Testis (tissue), 3 donors: ENCODE data around the gene ZIC5. TPM values are rescaled to one million over a fixed set of nuclear protein-coding genes. Genes with fewer than 3 reads are reported as not detected.

ENCODE experiments used
- DNase-seq: peaks from one replicate; pipeline ENCODE4 v3.0.0-alpha.2; 2019
- H3K27ac ChIP-seq, 2 donors: fragments of 200-600 bp; sonication (generic); one replicate each; pipeline ENCODE4 v1.5.1; 2019
- H3K27me3 ChIP-seq: fragments of 200-600 bp; sonication (generic); one replicate; pipeline ENCODE4 v1.5.1; 2019
- H3K36me3 ChIP-seq: fragments of 200-600 bp; sonication (generic); one replicate; pipeline ENCODE4 v1.5.1; 2017; ENCODE audit warnings: low read depth; ENCODE audit errors: missing control alignments
- H3K4me1 ChIP-seq: fragments of 200-600 bp; sonication (generic); one replicate; pipeline ENCODE4 v1.5.1; 2019
- H3K4me3 ChIP-seq, 2 donors: fragments of 200-600 bp; sonication (generic); one replicate each; pipeline ENCODE4 v1.5.1; 2017 to 2019
- H3K9me3 ChIP-seq: fragments of 200-600 bp; sonication (generic); one replicate; pipeline ENCODE4 v1.5.1; 2017
- POLR2A ChIP-seq: fragments of 450-650 bp; IDR thresholded peaks from one replicate; pipeline ENCODE4 v1.6.1; 2017; ENCODE audit warnings: antibody characterized with exemption, mild to moderate bottlenecking, moderate library complexity
- WGBS, 2 donors: methylation state at CpG; one replicate each; pipeline ENCODE4 v1.1.5; 2018; 5-methylcytosine and 5-hydroxymethylcytosine counted together
- intact Hi-C: fragments of 100-400 bp; cut with DNase I; formaldehyde crosslinking; loops from one replicate; pipeline ENCODE4 v1.15.1; 2023; ENCODE audit warnings: low total_unique reads
- polyA plus RNA-seq: library from polyadenylated mRNA; stranded (reverse); fragments of 350-450 nt; fragmentation: Illumina TruSeq; extraction: RNeasy Lipid Tissue Mini Kit (QIAGEN cat#74804); gene quantifications from one replicate; pipeline ENCODE4 v1.2.3, GENCODE V29; 2014; ENCODE audit warnings: low read depth, low replicate concordance; ENCODE audit not compliant: insufficient read depth
- total RNA-seq, 2 donors: library from RNA; depleted of rRNA; stranded (reverse); fragments of >200 nt; gene quantifications; one replicate each; pipeline ENCODE4 v1.2.3, GENCODE V29; 2016
- TF ChIP-seq, protein P1 (sequence below), 3 experiments: fragments of 450-650 bp in 2 of 3; fragments of 200-600 bp in 1 of 3; sonication (generic) in 1 of 3; IDR thresholded peaks; one replicate each; pipeline ENCODE4 v1.5.1; 2016 to 2019; ENCODE audit warnings: antibody characterized with exemption in 3 of 3, mild to moderate bottlenecking in 2 of 3, moderate library complexity in 1 of 3

Gene ZIC5
- total and polyA plus RNA-seq, 3 donors from 2014 or later, result 2.0 to 6.9 (median 3.0) TPM

GRCh38 chr13:99994638-99995020 lies 23.1 kb upstream of the ZIC5 start:
- no peak for TF ChIP-seq POLR2A
- TF ChIP-seq, protein P1, sequence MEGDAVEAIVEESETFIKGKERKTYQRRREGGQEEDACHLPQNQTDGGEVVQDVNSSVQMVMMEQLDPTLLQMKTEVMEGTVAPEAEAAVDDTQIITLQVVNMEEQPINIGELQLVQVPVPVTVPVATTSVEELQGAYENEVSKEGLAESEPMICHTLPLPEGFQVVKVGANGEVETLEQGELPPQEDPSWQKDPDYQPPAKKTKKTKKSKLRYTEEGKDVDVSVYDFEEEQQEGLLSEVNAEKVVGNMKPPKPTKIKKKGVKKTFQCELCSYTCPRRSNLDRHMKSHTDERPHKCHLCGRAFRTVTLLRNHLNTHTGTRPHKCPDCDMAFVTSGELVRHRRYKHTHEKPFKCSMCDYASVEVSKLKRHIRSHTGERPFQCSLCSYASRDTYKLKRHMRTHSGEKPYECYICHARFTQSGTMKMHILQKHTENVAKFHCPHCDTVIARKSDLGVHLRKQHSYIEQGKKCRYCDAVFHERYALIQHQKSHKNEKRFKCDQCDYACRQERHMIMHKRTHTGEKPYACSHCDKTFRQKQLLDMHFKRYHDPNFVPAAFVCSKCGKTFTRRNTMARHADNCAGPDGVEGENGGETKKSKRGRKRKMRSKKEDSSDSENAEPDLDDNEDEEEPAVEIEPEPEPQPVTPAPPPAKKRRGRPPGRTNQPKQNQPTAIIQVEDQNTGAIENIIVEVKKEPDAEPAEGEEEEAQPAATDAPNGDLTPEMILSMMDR (IDR thresholded peaks at IDR 0.05), result no peak
- H3K27me3 ChIP-seq, result peaks cover 10% of the 10 kb centered on the region
- 32 to 39% methylated on average over 1 of the region's 1 CpG for WGBS, 2 donors
- no peaks in the 10 kb centered on the region for H3K36me3 ChIP-seq
- H3K4me1 ChIP-seq, result no peaks in the 10 kb centered on the region
- no peaks in the 10 kb centered on the region for H3K9me3 ChIP-seq
- DNase-seq, result no peak
- H3K27ac ChIP-seq, result no peak overlapping the region
- intact Hi-C loops, result no loop called here
- no peak overlapping the region for H3K4me3 ChIP-seq

- Histone ChIP-seq H3K9me3 (no peaks in the 10 kb centered on the region), H3K4me1 (no peaks in the 10 kb centered on the region), H3K4me3 (no peak overlapping the region), H3K36me3 (no peaks in the 10 kb centered on the region), H3K27me3 (peaks cover 10% of the 10 kb centered on the region), H3K27ac (no peak overlapping the region)
- WGBS, 2 donors, result 18 to 29% methylated on average over 9 of the region's 9 CpGs
- DNase-seq, result no peak
- TF ChIP-seq, protein P1 (IDR thresholded peaks at IDR 0.05), result no peak
- TF ChIP-seq POLR2A, result no peak
- intact Hi-C loops, result no loop called here
Measured at GRCh38 chr13:99993660-99994637, 22.4 kb upstream of the ZIC5 start.

- Histone ChIP-seq H3K27ac (no peak overlapping the region), H3K36me3 (no peaks in the 10 kb centered on the region), H3K9me3 (no peaks in the 10 kb centered on the region), H3K27me3 (peaks cover 10% of the 10 kb centered on the region), H3K4me1 (no peaks in the 10 kb centered on the region), H3K4me3 (no peak overlapping the region)
- no peak for DNase-seq
- intact Hi-C loops, result no loop called here
- TF ChIP-seq POLR2A, result no peak
- TF ChIP-seq, protein P1 (IDR thresholded peaks at IDR 0.05), result no peak
- WGBS, 2 donors, result 8 to 16% methylated on average over 3 of the region's 3 CpGs
Measured at GRCh38 chr13:99992949-99993351, 21.4 kb upstream of the ZIC5 start.

GRCh38 chr13:99991828-99992775 lies 20.5 kb upstream of the ZIC5 start:
- intact Hi-C loops, result no loop called here

More at GRCh38 chr13:99991828-99992775, 20.5 kb upstream of the ZIC5 start:
- WGBS, 2 donors, result 10 to 16% methylated on average over 30 to 36 of the region's 36 CpGs
- no peak for DNase-seq
- Histone ChIP-seq H3K36me3 (no peaks in the 10 kb centered on the region), H3K4me3 (no peak overlapping the region), H3K27me3 (peaks cover 10% of the 10 kb centered on the region), H3K4me1 (no peaks in the 10 kb centered on the region), H3K9me3 (no peaks in the 10 kb centered on the region), H3K27ac (no peak overlapping the region)
- TF ChIP-seq, protein P1 (IDR thresholded peaks at IDR 0.05), result no peak
- TF ChIP-seq POLR2A, result no peak
